ENCODE data around the gene LATS2. TPM values are rescaled to one million over a fixed set of nuclear protein-coding genes. Genes with fewer than 3 reads are reported as not detected.

LATS2 gene
- total RNA-seq, 1 donor from 2014 or later, result 29.8 TPM

DNA sequence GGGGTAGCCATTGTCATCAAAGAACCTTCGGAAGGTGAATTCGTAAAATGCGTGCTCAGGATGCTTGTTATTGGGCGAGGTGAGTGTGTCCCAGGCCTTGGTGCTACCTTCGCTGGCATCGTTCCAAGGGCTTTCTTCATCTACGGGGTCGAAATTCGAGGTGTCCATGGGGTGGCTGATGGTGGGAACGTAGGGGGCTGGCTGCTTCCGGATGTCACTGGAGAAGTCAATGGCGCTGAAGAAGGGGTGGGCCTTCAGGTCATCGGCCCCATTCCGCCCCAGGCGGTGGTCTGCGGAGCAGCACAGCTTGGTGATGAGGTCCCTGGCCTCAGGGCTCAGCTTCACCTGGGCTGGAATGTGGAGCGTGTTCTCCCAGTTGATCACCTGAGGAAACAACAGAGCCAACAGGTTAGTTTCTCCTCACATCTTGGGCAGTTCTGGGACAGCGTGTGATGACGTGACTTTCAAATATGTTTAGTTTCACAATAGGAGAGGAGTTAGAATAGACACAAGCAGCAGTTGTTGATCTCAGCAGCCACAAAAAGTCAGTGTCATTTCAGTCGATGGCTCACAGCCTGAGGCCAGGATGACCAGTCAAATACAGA, 86.3 kb downstream of the LATS2 start:
- Mint-ChIP-seq H3K36me3 (ENCODE audit: low read depth, unreplicated experiment) (peaks cover 35% of the 10 kb centered on the region), H3K27ac (ENCODE audit: unreplicated experiment) (no peak overlapping the region), H3K9me3 (ENCODE audit: unreplicated experiment) (no peaks in the 10 kb centered on the region), H3K27me3 (ENCODE audit: unreplicated experiment) (peaks cover 4% of the 10 kb centered on the region), H3K4me3 (ENCODE audit: unreplicated experiment) (peak overlapping the region; percentile 69), H3K4me1 (ENCODE audit: unreplicated experiment) (peaks cover 13% of the 10 kb centered on the region)
- TF ChIP-seq, protein P1, sequence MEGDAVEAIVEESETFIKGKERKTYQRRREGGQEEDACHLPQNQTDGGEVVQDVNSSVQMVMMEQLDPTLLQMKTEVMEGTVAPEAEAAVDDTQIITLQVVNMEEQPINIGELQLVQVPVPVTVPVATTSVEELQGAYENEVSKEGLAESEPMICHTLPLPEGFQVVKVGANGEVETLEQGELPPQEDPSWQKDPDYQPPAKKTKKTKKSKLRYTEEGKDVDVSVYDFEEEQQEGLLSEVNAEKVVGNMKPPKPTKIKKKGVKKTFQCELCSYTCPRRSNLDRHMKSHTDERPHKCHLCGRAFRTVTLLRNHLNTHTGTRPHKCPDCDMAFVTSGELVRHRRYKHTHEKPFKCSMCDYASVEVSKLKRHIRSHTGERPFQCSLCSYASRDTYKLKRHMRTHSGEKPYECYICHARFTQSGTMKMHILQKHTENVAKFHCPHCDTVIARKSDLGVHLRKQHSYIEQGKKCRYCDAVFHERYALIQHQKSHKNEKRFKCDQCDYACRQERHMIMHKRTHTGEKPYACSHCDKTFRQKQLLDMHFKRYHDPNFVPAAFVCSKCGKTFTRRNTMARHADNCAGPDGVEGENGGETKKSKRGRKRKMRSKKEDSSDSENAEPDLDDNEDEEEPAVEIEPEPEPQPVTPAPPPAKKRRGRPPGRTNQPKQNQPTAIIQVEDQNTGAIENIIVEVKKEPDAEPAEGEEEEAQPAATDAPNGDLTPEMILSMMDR (IDR thresholded peaks at IDR 0.05; ENCODE audit: unreplicated experiment), result no peak
- no peak for DNase-seq (ENCODE audit: low spot score)

DNA sequence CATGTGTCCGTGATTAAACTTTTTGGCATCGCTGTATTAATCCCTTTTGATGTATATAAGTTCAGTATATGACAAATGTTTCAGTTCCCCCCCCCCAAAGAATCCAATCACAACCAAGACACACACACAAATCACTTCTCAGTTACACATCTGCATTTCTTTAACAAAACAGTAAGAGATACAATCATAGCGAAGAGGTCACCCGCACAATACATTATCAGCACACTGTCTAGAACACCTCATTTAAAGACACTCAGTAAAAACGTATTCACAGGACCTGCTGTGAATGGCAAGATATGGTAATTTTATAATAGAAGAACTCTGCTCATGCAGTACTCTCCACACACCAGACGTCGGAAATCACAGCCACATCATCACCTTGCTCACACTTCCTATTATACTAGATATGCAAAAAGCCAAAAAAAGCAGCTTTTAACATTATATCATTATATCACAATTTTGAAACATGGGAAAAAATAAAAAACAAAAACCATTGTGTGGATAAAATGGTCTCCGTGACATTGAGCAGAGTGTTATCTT, 87.4 kb downstream of the LATS2 start:
- peaks cover 3% of the 10 kb centered on the region for H3K27me3 Mint-ChIP-seq (ENCODE audit: unreplicated experiment)
- no peak overlapping the region for H3K4me3 Mint-ChIP-seq (ENCODE audit: unreplicated experiment)
- H3K9me3 Mint-ChIP-seq (ENCODE audit: unreplicated experiment), result no peaks in the 10 kb centered on the region
- no peak overlapping the region for H3K27ac Mint-ChIP-seq (ENCODE audit: unreplicated experiment)
- H3K4me1 Mint-ChIP-seq (ENCODE audit: unreplicated experiment), result peaks cover 13% of the 10 kb centered on the region
- TF ChIP-seq, protein P1 (IDR thresholded peaks at IDR 0.05; ENCODE audit: unreplicated experiment), result no peak
- DNase-seq (ENCODE audit: low spot score), result no peak
- H3K36me3 Mint-ChIP-seq (ENCODE audit: low read depth, unreplicated experiment), result peaks cover 28% of the 10 kb centered on the region

DNA sequence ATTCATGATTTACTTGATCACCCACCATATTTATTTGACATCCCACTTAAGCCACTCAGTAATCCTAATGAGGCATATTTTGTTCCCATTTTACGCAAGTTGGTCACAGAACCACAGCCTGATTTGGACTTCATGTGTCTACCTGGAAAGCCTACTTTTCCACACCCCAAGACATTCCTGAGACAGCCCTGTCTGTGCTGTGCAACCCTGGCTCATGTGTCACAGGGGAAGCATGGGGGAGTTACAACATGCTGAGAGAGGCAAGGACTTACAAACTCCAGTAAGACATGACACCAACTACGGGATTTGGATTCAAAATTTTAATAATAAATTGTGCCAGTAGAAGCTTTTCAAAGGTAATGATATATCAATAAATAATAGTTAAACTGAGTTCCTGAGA, 88.7 kb downstream of the LATS2 start:
- Mint-ChIP-seq H3K4me1 (ENCODE audit: unreplicated experiment) (peaks cover 13% of the 10 kb centered on the region), H3K27ac (ENCODE audit: unreplicated experiment) (no peak overlapping the region), H3K9me3 (ENCODE audit: unreplicated experiment) (no peaks in the 10 kb centered on the region), H3K36me3 (ENCODE audit: low read depth, unreplicated experiment) (peaks cover 28% of the 10 kb centered on the region), H3K27me3 (ENCODE audit: unreplicated experiment) (peaks cover 3% of the 10 kb centered on the region), H3K4me3 (ENCODE audit: unreplicated experiment) (no peak overlapping the region)
- TF ChIP-seq, protein P1 (IDR thresholded peaks at IDR 0.05; ENCODE audit: unreplicated experiment), result no peak
- DNase-seq (ENCODE audit: low spot score), result no peak

DNA sequence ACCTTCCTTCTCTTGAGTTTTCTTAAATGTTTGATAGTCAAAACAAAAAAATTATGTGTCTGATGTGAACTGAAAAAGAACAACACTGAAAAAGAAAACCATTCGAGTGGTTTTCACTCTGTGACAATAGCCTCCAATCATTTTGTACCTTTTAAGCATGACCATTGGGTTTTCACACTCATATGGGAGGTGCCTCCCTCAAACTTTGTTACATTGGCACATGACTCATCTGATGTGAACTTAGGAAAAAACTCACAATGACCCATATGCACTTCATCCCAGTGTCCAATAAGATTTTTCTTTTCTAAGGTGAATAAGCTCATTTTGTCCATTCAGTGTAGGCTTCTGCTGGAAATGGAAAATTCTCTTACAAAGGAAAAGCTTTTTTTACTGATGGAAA, 92.2 kb downstream of the LATS2 start:
- Mint-ChIP-seq H3K27ac (ENCODE audit: unreplicated experiment) (no peak overlapping the region), H3K9me3 (ENCODE audit: unreplicated experiment) (no peaks in the 10 kb centered on the region), H3K4me1 (ENCODE audit: unreplicated experiment) (no peaks in the 10 kb centered on the region), H3K36me3 (ENCODE audit: low read depth, unreplicated experiment) (peaks cover 12% of the 10 kb centered on the region), H3K27me3 (ENCODE audit: unreplicated experiment) (no peaks in the 10 kb centered on the region), H3K4me3 (ENCODE audit: unreplicated experiment) (no peak overlapping the region)
- TF ChIP-seq, protein P1 (IDR thresholded peaks at IDR 0.05; ENCODE audit: unreplicated experiment), result no peak
- DNase-seq (ENCODE audit: low spot score), result no peak

DNA sequence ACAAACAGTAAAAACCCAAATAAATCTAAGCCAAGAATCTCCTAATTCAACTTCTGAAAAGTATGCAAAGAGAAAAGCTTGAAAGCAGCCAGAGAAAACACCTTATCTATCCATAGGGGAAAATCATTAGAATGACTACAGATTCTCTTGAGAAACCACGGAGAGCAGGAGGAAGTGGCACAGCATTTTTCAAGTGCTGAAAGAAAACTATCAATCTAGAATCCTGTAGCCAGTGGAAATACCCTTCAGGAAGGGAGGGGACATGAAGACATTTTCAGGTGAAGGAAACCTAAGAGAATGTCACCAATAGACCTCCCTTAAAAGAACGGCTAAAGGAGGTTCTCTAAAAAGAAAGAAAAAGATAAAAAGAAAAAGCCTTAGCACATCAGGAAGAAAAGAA, 92.6 kb downstream of the LATS2 start:
- H3K36me3 Mint-ChIP-seq (ENCODE audit: low read depth, unreplicated experiment), result peaks cover 7% of the 10 kb centered on the region
- no peak overlapping the region for H3K27ac Mint-ChIP-seq (ENCODE audit: unreplicated experiment)
- no peaks in the 10 kb centered on the region for H3K9me3 Mint-ChIP-seq (ENCODE audit: unreplicated experiment)
- no peaks in the 10 kb centered on the region for H3K27me3 Mint-ChIP-seq (ENCODE audit: unreplicated experiment)
- DNase-seq (ENCODE audit: low spot score), result no peak
- TF ChIP-seq, protein P1 (IDR thresholded peaks at IDR 0.05; ENCODE audit: unreplicated experiment), result no peak
- no peaks in the 10 kb centered on the region for H3K4me1 Mint-ChIP-seq (ENCODE audit: unreplicated experiment)
- H3K4me3 Mint-ChIP-seq (ENCODE audit: unreplicated experiment), result no peak overlapping the region
